Measurements from ENCODE around the gene KCNJ10.
A peak's percentile ranks its signal among the peaks of the same experiment; 100 is the strongest.

Gene KCNJ10

GRCh38 chr1:160004425-160004824, 65.5 kb downstream of the KCNJ10 start:
- H3K27me3 ChIP-seq (ENCODE audit: insufficient read depth, low read depth, severe bottlenecking), result peaks cover 15% of the 10 kb centered on the region
- no peak overlapping the region for H3K4me3 ChIP-seq (ENCODE audit: low read depth, low read length)
- TF ChIP-seq CTCF (IDR thresholded peaks at IDR 0.05; ENCODE audit: low read depth, low read length), result no peak
- DNase-seq, result no peak
- H3K27ac ChIP-seq, result no peak overlapping the region
- no peaks in the 10 kb centered on the region for H3K9me3 ChIP-seq (ENCODE audit: severe bottlenecking)
- no peaks in the 10 kb centered on the region for H3K36me3 ChIP-seq

GRCh38 chr1:160004001-160004400, 66.0 kb downstream of the KCNJ10 start:
- TF ChIP-seq CTCF (IDR thresholded peaks at IDR 0.05; ENCODE audit: low read depth, low read length), result no peak
- H3K27ac ChIP-seq, result no peak overlapping the region
- H3K36me3 ChIP-seq, result no peaks in the 10 kb centered on the region
- H3K27me3 ChIP-seq (ENCODE audit: insufficient read depth, low read depth, severe bottlenecking), result peaks cover 10% of the 10 kb centered on the region
- no peak overlapping the region for H3K4me3 ChIP-seq (ENCODE audit: low read depth, low read length)
- H3K9me3 ChIP-seq (ENCODE audit: severe bottlenecking), result no peaks in the 10 kb centered on the region
- DNase-seq, result no peak

GRCh38 chr1:160001440-160001839, 68.5 kb downstream of the KCNJ10 start:
- Histone ChIP-seq H3K27me3 (ENCODE audit: insufficient read depth, low read depth, severe bottlenecking) (no peaks in the 10 kb centered on the region), H3K4me3 (ENCODE audit: low read depth, low read length) (no peak overlapping the region), H3K36me3 (no peaks in the 10 kb centered on the region), H3K27ac (no peak overlapping the region), H3K9me3 (ENCODE audit: severe bottlenecking) (no peaks in the 10 kb centered on the region)
- TF ChIP-seq CTCF (IDR thresholded peaks at IDR 0.05; ENCODE audit: low read depth, low read length), result no peak
- no peak for DNase-seq

- Histone ChIP-seq H3K27me3 (ENCODE audit: insufficient read depth, low read depth, severe bottlenecking) (no peaks in the 10 kb centered on the region), H3K36me3 (no peaks in the 10 kb centered on the region), H3K27ac (no peak overlapping the region), H3K9me3 (ENCODE audit: severe bottlenecking) (no peaks in the 10 kb centered on the region), H3K4me3 (ENCODE audit: low read depth, low read length) (no peak overlapping the region)
- no peak for TF ChIP-seq CTCF (IDR thresholded peaks at IDR 0.05; ENCODE audit: low read depth, low read length)
- no peak for DNase-seq
Measured at GRCh38 chr1:159999204-159999603, 70.8 kb downstream of the KCNJ10 start.

GRCh38 chr1:159996653-159997052, 73.3 kb downstream of the KCNJ10 start:
- Histone ChIP-seq H3K27me3 (ENCODE audit: insufficient read depth, low read depth, severe bottlenecking) (no peaks in the 10 kb centered on the region), H3K27ac (no peak overlapping the region), H3K36me3 (no peaks in the 10 kb centered on the region), H3K9me3 (ENCODE audit: severe bottlenecking) (no peaks in the 10 kb centered on the region), H3K4me3 (ENCODE audit: low read depth, low read length) (no peak overlapping the region)
- DNase-seq, result no peak
- TF ChIP-seq CTCF (IDR thresholded peaks at IDR 0.05; ENCODE audit: low read depth, low read length), result no peak

- TF ChIP-seq CTCF (IDR thresholded peaks at IDR 0.05; ENCODE audit: low read depth, low read length), result no peak
- Histone ChIP-seq H3K9me3 (ENCODE audit: severe bottlenecking) (no peaks in the 10 kb centered on the region), H3K27ac (no peak overlapping the region), H3K4me3 (ENCODE audit: low read depth, low read length) (no peak overlapping the region), H3K27me3 (ENCODE audit: insufficient read depth, low read depth, severe bottlenecking) (no peaks in the 10 kb centered on the region), H3K36me3 (no peaks in the 10 kb centered on the region)
- DNase-seq, result peak; percentile 3
Measured at GRCh38 chr1:159994896-159995295, 75.1 kb downstream of the KCNJ10 start.

Measured in WERI-Rb-1 (cell line).